Measurements from ENCODE around the gene HMGCS2. TPM values are rescaled to one million over a fixed set of nuclear protein-coding genes. Genes with fewer than 3 reads are reported as not detected.

The HMGCS2 gene
- total and polyA plus RNA-seq, 2 donors (not counting 1 experiment from before 2014, with no cell fraction given): not detected

GRCh38 chr1:119771770-119772169 lies 3.1 kb upstream of the HMGCS2 start:
- TF ChIP-seq CTCF (IDR thresholded peaks at IDR 0.05): no peak
- no peak for TF ChIP-seq EZH2 (IDR thresholded peaks at IDR 0.05; ENCODE audit: borderline replicate concordance, insufficient read depth, low read depth, low read length, poor library complexity, severe bottlenecking)
- no peak overlapping the region for H2AFZ ChIP-seq (ENCODE audit: insufficient read depth, low read depth, low read length, poor library complexity, severe bottlenecking)
- H3K4me3 ChIP-seq (ENCODE audit: control extremely low read depth in 1 of 5, extremely low read depth in 1 of 5, insufficient read depth in 1 of 5, low read depth in 2 of 5, low read length in 4 of 5): no peak overlapping the region
- no peak overlapping the region for H3K27ac Mint-ChIP-seq
- DNase-seq (no peak), ATAC-seq (ENCODE audit: low read depth) (no peak)
- H3K9me3 Mint-ChIP-seq (ENCODE audit: insufficient read depth): no peaks in the 10 kb centered on the region
- peaks cover 17% of the 10 kb centered on the region for H3K27me3 Mint-ChIP-seq
- H4K20me1 ChIP-seq (ENCODE audit: control insufficient read depth, insufficient read depth, low read length, poor library complexity, severe bottlenecking): no peaks in the 10 kb centered on the region
- no peak overlapping the region for H3K9ac ChIP-seq (ENCODE audit: low read length)
- H3K4me3 Mint-ChIP-seq: no peak overlapping the region
- H3K27me3 ChIP-seq (replicated peaks in 1 of 4; ENCODE audit: control extremely low read depth in 1 of 4, control insufficient read depth in 3 of 4, insufficient read depth in 4 of 4, low read length in 3 of 4): peaks cover 0 to 6% (median 0%) of the 10 kb centered on the region in 4 experiments
- no peak overlapping the region for H3K4me2 ChIP-seq (replicated peaks; ENCODE audit: low read depth, low read length, poor library complexity, severe bottlenecking)
- H3K4me1 Mint-ChIP-seq: no peaks in the 10 kb centered on the region
- ChIA-PET CTCF (no interaction called here), POLR2A (no interaction called here)
- no peaks in the 10 kb centered on the region for H3K79me2 ChIP-seq (ENCODE audit: control insufficient read depth, insufficient read depth, low read length)
- WGBS (ENCODE audit: insufficient coverage): 100% methylated on average over 1 of the region's 3 CpGs
- H3K9me3 ChIP-seq (ENCODE audit: control extremely low read depth in 1 of 3, control insufficient read depth in 2 of 3, insufficient read depth in 1 of 3, low read length in 2 of 3): no peaks in the 10 kb centered on the region
- H3K36me3 ChIP-seq (replicated peaks in 1 of 2; ENCODE audit: control extremely low read depth in 1 of 2, control insufficient read depth in 1 of 2, extremely low read depth in 1 of 2, insufficient read depth in 2 of 2, low read length in 1 of 2): no peaks in the 10 kb centered on the region
- no peak overlapping the region for H3K27ac ChIP-seq (ENCODE audit: low read length in 2 of 2)
- intact Hi-C loops (cut with micrococcal nuclease): no loop called here
- no peaks in the 10 kb centered on the region for H3K4me1 ChIP-seq (ENCODE audit: control insufficient read depth in 2 of 2, insufficient read depth in 2 of 2, low read length in 2 of 2)

- H3K9me3 Mint-ChIP-seq (ENCODE audit: insufficient read depth): no peaks in the 10 kb centered on the region
- intact Hi-C loops (cut with micrococcal nuclease): no loop called here
- POLR2A ChIA-PET: no interaction called here
- TF ChIP-seq CTCF (IDR thresholded peaks at IDR 0.05) (no peak), EZH2 (IDR thresholded peaks at IDR 0.05; ENCODE audit: borderline replicate concordance, insufficient read depth, low read depth, low read length, poor library complexity, severe bottlenecking) (no peak)
- 54% methylated on average over 2 of the region's 2 CpGs for WGBS (ENCODE audit: insufficient coverage)
- no peak overlapping the region for H3K4me2 ChIP-seq (replicated peaks; ENCODE audit: low read depth, low read length, poor library complexity, severe bottlenecking)
- no peak overlapping the region for H3K27ac Mint-ChIP-seq
- no peaks in the 10 kb centered on the region for H3K4me1 Mint-ChIP-seq
- peaks cover 18% of the 10 kb centered on the region for H3K27me3 Mint-ChIP-seq
- H3K79me2 ChIP-seq (ENCODE audit: control insufficient read depth, insufficient read depth, low read length): no peaks in the 10 kb centered on the region
- peaks cover 0 to 12% (median 2%) of the 10 kb centered on the region in 4 experiments for H3K27me3 ChIP-seq (replicated peaks in 1 of 4; ENCODE audit: control extremely low read depth in 1 of 4, control insufficient read depth in 3 of 4, insufficient read depth in 4 of 4, low read length in 3 of 4)
- CTCF ChIA-PET: no interaction called here
- H3K4me3 Mint-ChIP-seq: no peak overlapping the region
- no peaks in the 10 kb centered on the region for H3K36me3 ChIP-seq (replicated peaks in 1 of 2; ENCODE audit: control extremely low read depth in 1 of 2, control insufficient read depth in 1 of 2, extremely low read depth in 1 of 2, insufficient read depth in 2 of 2, low read length in 1 of 2)
- no peak overlapping the region for H2AFZ ChIP-seq (ENCODE audit: insufficient read depth, low read depth, low read length, poor library complexity, severe bottlenecking)
- H3K27ac ChIP-seq (ENCODE audit: low read length in 2 of 2): no peak overlapping the region
- DNase-seq (no peak), ATAC-seq (ENCODE audit: low read depth) (no peak)
- H3K9me3 ChIP-seq (ENCODE audit: control extremely low read depth in 1 of 3, control insufficient read depth in 2 of 3, insufficient read depth in 1 of 3, low read length in 2 of 3): no peaks in the 10 kb centered on the region
- no peak overlapping the region for H3K4me3 ChIP-seq (ENCODE audit: control extremely low read depth in 1 of 5, extremely low read depth in 1 of 5, insufficient read depth in 1 of 5, low read depth in 2 of 5, low read length in 4 of 5)
- no peaks in the 10 kb centered on the region for H4K20me1 ChIP-seq (ENCODE audit: control insufficient read depth, insufficient read depth, low read length, poor library complexity, severe bottlenecking)
- no peaks in the 10 kb centered on the region for H3K4me1 ChIP-seq (ENCODE audit: control insufficient read depth in 2 of 2, insufficient read depth in 2 of 2, low read length in 2 of 2)
- no peak overlapping the region for H3K9ac ChIP-seq (ENCODE audit: low read length)
These were observed 2.3 kb upstream of the HMGCS2 start for GRCh38 chr1:119771016-119771415.
